ENCODE results near the gene NTN3. TPM values are rescaled to one million over a fixed set of nuclear protein-coding genes. Genes with fewer than 3 reads are reported as not detected.
A peak's percentile ranks its signal among the peaks of the same experiment; 100 is the strongest.

Gene NTN3
- total and polyA plus RNA-seq, 2 of the 4 experiments (the other 2 are of a cell fraction), result 0.18 to 0.38 TPM

GRCh38 chr16:2447920-2448583 is 23.0 kb upstream of the NTN3 start:
- peak; percentile 87 for ATAC-seq (ENCODE audit: low read depth)
- peak overlapping the region; percentile 44 for H2AK5ac ChIP-seq (ENCODE audit: low read depth, low read length)
- no peak overlapping the region for H3K4me3 ChIP-seq (ENCODE audit: insufficient read depth, low read depth, low read length)
- H3K4me2 ChIP-seq (ENCODE audit: low read depth, low read length), result peak overlapping the region; percentile 7; the same call in 1 of the 2 replicates
- peaks cover 27% of the 10 kb centered on the region for H4K20me1 ChIP-seq (ENCODE audit: insufficient read depth, low read length)
- POLR2A ChIA-PET (ENCODE audit: unreplicated experiment), result no interaction called here
- H2AK9ac ChIP-seq (replicated peaks; ENCODE audit: low read depth, low read length, poor library complexity), result peak overlapping the region; percentile 70
- peak overlapping the region; percentile 81 for H2BK5ac ChIP-seq (ENCODE audit: low read depth, low read length, poor library complexity, severe bottlenecking)
- H3K9me1 ChIP-seq (ENCODE audit: insufficient read depth, low read length), result peaks cover 20% of the 10 kb centered on the region
- H3K23ac ChIP-seq (ENCODE audit: low read depth, low read length), result no peak overlapping the region
- H3K79me1 ChIP-seq (ENCODE audit: low read depth in 1 of 2, low read length in 2 of 2), result peaks cover 11 to 69% of the 10 kb centered on the region in 2 experiments
- dilution Hi-C loops (cut with HindIII; ENCODE audit: low sequenced_read_pairs, unreplicated experiment) (no loop called here), in situ Hi-C loops (cut with MboI; ENCODE audit: low sequenced_read_pairs) (no loop called here), intact Hi-C loops (cut with micrococcal nuclease) (no loop called here)
- H3K27me3 ChIP-seq (ENCODE audit: control insufficient read depth, insufficient read depth, low read length), result no peaks in the 10 kb centered on the region
- peaks cover 5% of the 10 kb centered on the region for H3K4me1 ChIP-seq (ENCODE audit: control insufficient read depth, insufficient read depth, low read length)
- BruUV-seq (replicated peaks), result no TSS peak
- peak overlapping the region; percentile 57 for H3K4ac ChIP-seq (ENCODE audit: low read depth, low read length)
- no peak overlapping the region for H2BK15ac ChIP-seq (ENCODE audit: low read depth, low read length)
- no peak overlapping the region for H4K5ac ChIP-seq (ENCODE audit: low read depth, low read length)
- no peak overlapping the region for H3K9ac ChIP-seq (ENCODE audit: low read depth, low read length)
- H4K91ac ChIP-seq (ENCODE audit: insufficient read depth, low read depth, low read length), result no peak overlapping the region; the same call in 1 of the 2 replicates
- peak overlapping the region; percentile 7; the same call in 1 of the 2 replicates for H3K18ac ChIP-seq (ENCODE audit: low read depth, low read length)
- H3K9me3 ChIP-seq (ENCODE audit: control insufficient read depth, insufficient read depth, low read length), result no peaks in the 10 kb centered on the region
- WGBS, 2 experiments (ENCODE audit: extremely low coverage in 2 of 2, insufficient read length in 1 of 2), result 100% methylated on average over 1 of the region's 11 CpGs; no CpG with 5 or more reads in 1 of the 2 experiments
- CTCF ChIA-PET, result no interaction called here
- peak overlapping the region; percentile 42 for H3K27ac ChIP-seq (ENCODE audit: insufficient read depth, low read length)
- H3K36me3 ChIP-seq (ENCODE audit: control insufficient read depth, insufficient read depth, low read length), result peaks cover 39% of the 10 kb centered on the region
- no peak overlapping the region; a peak in 1 of 4 replicates for H4K8ac ChIP-seq (ENCODE audit: low read depth in 2 of 2, low read length in 2 of 2)
- no peak overlapping the region for H3K14ac ChIP-seq (replicated peaks; ENCODE audit: low read depth, low read length)
- no peak overlapping the region for H3K56ac ChIP-seq (ENCODE audit: extremely low read depth, insufficient read depth, low read length)
- H2BK20ac ChIP-seq (ENCODE audit: low read depth, low read length), result peak overlapping the region; percentile 29
- H2AFZ ChIP-seq (replicated peaks; ENCODE audit: low read length, poor library complexity), result peak overlapping the region; percentile 58
- peak overlapping the region; percentile 50; the same call in 1 of the 2 replicates for H2BK120ac ChIP-seq (ENCODE audit: low read depth, low read length)
- DNase-seq, result peak; percentile 61
- TF ChIP-seq RAD21 (IDR thresholded peaks at IDR 0.05; ENCODE audit: low read length) (no peak), USF2 (IDR thresholded peaks at IDR 0.05; ENCODE audit: low read depth, low read length) (peak; percentile 80), MXI1 (IDR thresholded peaks at IDR 0.05; ENCODE audit: borderline replicate concordance, low read depth, low read length) (peak; percentile 19; the same call in 1 of the 2 replicates), FOS (IDR thresholded peaks at IDR 0.05; ENCODE audit: low read depth, low read length) (no peak), BHLHE40 (IDR thresholded peaks at IDR 0.05; ENCODE audit: low read depth, low read length) (peak; percentile 90), CEBPB (IDR thresholded peaks at IDR 0.05; ENCODE audit: low read depth, low read length) (peak; percentile 95), SMC3 (IDR thresholded peaks at IDR 0.05; ENCODE audit: low read depth, low read length) (no peak), RFX5 (IDR thresholded peaks at IDR 0.05; ENCODE audit: low read depth, low read length) (peak; percentile 51; the same call in 1 of the 2 replicates), ELK1 (IDR thresholded peaks at IDR 0.05; ENCODE audit: borderline replicate concordance, low read depth, low read length) (no peak), RCOR1 (IDR thresholded peaks at IDR 0.05; ENCODE audit: insufficient replicate concordance, low read length) (no peak), MAFK (IDR thresholded peaks at IDR 0.05; ENCODE audit: low read depth, low read length) (no peak), MAZ (IDR thresholded peaks at IDR 0.05; ENCODE audit: borderline replicate concordance, low read depth, low read length) (no peak), CHD1 (IDR thresholded peaks at IDR 0.05; ENCODE audit: low read depth, low read length) (no peak)
- TF ChIP-seq, protein P1, sequence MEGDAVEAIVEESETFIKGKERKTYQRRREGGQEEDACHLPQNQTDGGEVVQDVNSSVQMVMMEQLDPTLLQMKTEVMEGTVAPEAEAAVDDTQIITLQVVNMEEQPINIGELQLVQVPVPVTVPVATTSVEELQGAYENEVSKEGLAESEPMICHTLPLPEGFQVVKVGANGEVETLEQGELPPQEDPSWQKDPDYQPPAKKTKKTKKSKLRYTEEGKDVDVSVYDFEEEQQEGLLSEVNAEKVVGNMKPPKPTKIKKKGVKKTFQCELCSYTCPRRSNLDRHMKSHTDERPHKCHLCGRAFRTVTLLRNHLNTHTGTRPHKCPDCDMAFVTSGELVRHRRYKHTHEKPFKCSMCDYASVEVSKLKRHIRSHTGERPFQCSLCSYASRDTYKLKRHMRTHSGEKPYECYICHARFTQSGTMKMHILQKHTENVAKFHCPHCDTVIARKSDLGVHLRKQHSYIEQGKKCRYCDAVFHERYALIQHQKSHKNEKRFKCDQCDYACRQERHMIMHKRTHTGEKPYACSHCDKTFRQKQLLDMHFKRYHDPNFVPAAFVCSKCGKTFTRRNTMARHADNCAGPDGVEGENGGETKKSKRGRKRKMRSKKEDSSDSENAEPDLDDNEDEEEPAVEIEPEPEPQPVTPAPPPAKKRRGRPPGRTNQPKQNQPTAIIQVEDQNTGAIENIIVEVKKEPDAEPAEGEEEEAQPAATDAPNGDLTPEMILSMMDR (conservative IDR thresholded peaks at IDR 0.05; ENCODE audit: low read depth, low read length), result no peak

Measured in IMR-90 (cell line).